CD4-positive, alpha-beta T cell treated with Interleukin-17A for 4 hours (primary cell): ENCODE results near the gene HMX1.

Source experiments
- DNase-seq: peaks from one replicate; pipeline ENCODE4 v3.0.0-alpha.2; 2020; ENCODE audit warnings: mixed read lengths

Gene HMX1

GRCh38 chr4:8854931-8855330, 16.7 kb downstream of the HMX1 start:
- no peak for DNase-seq

GRCh38 chr4:8854016-8854415, 17.6 kb downstream of the HMX1 start:
- DNase-seq, result no peak

GRCh38 chr4:8853249-8853648, 18.4 kb downstream of the HMX1 start:
- DNase-seq, result no peak

- DNase-seq, result no peak
Measured at GRCh38 chr4:8852118-8852704, 19.4 kb downstream of the HMX1 start.

GRCh38 chr4:8851321-8852117, 20.1 kb downstream of the HMX1 start:
- DNase-seq, result no peak

GRCh38 chr4:8850830-8851188, 20.8 kb downstream of the HMX1 start:
- DNase-seq, result no peak

GRCh38 chr4:8850074-8850829, 21.4 kb downstream of the HMX1 start:
- no peak for DNase-seq

- DNase-seq, result no peak
Measured at GRCh38 chr4:8849266-8850073, 22.2 kb downstream of the HMX1 start.

- no peak for DNase-seq
Measured at GRCh38 chr4:8848507-8849265, 23.0 kb downstream of the HMX1 start.

- no peak for DNase-seq
Measured at GRCh38 chr4:8847764-8848163, 23.9 kb downstream of the HMX1 start.

- DNase-seq, result no peak
Measured at GRCh38 chr4:8847331-8847730, 24.3 kb downstream of the HMX1 start.

- no peak for DNase-seq
Measured at GRCh38 chr4:8846826-8847225, 24.8 kb downstream of the HMX1 start.

GRCh38 chr4:8846046-8846720, 25.5 kb downstream of the HMX1 start:
- DNase-seq, result no peak

- DNase-seq, result no peak
Measured at GRCh38 chr4:8844976-8845690, 26.5 kb downstream of the HMX1 start.

GRCh38 chr4:8843597-8843996, 28.0 kb downstream of the HMX1 start:
- no peak for DNase-seq

- DNase-seq, result no peak
Measured at GRCh38 chr4:8842614-8843013, 29.0 kb downstream of the HMX1 start.

GRCh38 chr4:8841678-8842268, 29.9 kb downstream of the HMX1 start:
- DNase-seq, result no peak

GRCh38 chr4:8840816-8841455, 30.7 kb downstream of the HMX1 start:
- no peak for DNase-seq

- DNase-seq, result no peak
Measured at GRCh38 chr4:8840006-8840793, 31.4 kb downstream of the HMX1 start.
